GM12873 (cell line): ENCODE data around the gene MORC1.

Experiments used
- TF ChIP-seq, protein P1 (sequence below): IDR thresholded peaks from 2 replicates; pipeline ENCODE4 v1.5.1; 2012; ENCODE audit warnings: low read depth, mild to moderate bottlenecking, moderate library complexity, low read length, control low read depth; ENCODE audit not compliant: insufficient read depth; ENCODE audit errors: missing control alignments

The MORC1 gene

DNA sequence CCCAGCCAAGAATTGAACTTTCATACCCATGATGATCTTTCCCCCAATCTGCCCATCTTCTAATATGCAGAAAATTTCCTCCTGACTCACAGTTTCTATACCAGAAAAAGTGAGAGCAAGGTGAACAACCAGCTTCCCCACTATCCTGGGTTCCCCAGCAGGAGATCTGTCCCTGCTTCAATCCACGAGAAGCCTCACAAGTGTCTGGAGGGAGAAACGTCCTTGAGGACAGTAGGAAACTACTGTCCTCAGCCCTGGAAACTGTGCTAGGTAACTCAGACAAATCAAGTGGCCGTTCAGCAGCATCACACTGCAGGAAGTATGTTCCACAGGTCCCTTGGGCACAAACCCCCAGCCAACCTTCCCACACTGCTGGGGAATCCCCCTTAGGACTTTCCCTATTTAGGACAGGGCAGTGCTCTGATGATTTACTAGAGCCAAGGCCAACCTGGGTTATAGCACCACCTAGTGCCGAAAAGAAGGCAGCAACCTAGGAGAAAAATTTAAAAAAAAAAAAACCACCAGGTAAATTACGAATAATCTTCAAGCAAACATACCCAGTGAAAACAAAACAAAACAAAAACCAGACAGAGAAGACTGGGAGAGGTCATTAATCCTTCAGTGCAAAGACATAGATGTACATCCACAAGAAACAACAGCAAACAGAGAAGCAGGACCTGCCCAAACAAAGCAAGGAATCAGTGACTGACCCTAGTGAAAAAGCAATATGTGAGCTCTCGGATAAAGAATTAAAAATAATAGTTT lies 36.0 kb downstream of the MORC1 start:
- TF ChIP-seq, protein P1, sequence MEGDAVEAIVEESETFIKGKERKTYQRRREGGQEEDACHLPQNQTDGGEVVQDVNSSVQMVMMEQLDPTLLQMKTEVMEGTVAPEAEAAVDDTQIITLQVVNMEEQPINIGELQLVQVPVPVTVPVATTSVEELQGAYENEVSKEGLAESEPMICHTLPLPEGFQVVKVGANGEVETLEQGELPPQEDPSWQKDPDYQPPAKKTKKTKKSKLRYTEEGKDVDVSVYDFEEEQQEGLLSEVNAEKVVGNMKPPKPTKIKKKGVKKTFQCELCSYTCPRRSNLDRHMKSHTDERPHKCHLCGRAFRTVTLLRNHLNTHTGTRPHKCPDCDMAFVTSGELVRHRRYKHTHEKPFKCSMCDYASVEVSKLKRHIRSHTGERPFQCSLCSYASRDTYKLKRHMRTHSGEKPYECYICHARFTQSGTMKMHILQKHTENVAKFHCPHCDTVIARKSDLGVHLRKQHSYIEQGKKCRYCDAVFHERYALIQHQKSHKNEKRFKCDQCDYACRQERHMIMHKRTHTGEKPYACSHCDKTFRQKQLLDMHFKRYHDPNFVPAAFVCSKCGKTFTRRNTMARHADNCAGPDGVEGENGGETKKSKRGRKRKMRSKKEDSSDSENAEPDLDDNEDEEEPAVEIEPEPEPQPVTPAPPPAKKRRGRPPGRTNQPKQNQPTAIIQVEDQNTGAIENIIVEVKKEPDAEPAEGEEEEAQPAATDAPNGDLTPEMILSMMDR = peak; percentile 75

DNA sequence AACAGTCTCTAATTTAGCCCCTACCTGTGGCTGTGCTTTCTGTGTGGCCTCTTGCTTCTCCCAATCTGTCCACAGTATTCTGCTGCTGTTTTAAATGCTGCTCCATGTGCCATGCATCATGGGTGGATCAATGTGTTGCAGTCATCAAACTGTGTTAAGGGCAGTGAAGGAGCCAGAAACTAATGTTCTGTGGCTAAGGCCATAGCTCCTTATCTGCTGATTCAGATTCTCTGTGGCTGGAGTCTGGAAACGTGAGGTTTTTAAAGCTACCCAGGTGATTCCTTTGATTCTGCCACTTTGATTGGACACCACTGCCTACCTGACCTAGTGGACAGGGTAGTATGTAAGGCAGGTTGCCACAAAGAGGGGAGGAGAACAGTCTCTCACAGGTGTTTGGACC lies 44.8 kb downstream of the MORC1 start:
- TF ChIP-seq, protein P1 = no peak

GRCh38 chr3:109072194-109072593 lies 45.7 kb downstream of the MORC1 start:
- TF ChIP-seq, protein P1 = no peak

GRCh38 chr3:109071350-109072142 lies 46.4 kb downstream of the MORC1 start:
- TF ChIP-seq, protein P1 = no peak

GRCh38 chr3:109070211-109070610 lies 47.7 kb downstream of the MORC1 start:
- TF ChIP-seq, protein P1 = no peak

DNA sequence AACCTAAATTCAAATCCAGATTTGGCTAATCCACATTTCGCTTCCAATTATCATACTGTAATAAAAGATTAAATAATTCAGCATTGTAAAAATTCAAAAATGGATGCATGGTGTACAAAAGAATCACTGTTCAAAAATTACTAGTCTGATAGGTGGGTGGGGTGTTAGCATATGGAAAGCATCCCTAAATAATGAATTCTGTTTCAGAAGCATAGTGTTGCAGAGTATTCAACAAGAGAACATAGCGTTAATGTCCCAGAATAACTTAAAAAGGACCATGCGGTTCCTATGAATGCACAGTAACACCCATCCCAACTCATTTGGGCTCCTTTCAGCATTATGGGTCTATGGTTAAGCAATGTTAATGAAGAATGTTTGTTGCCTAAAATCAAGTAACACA lies 51.1 kb downstream of the MORC1 start:
- TF ChIP-seq, protein P1 = no peak

DNA sequence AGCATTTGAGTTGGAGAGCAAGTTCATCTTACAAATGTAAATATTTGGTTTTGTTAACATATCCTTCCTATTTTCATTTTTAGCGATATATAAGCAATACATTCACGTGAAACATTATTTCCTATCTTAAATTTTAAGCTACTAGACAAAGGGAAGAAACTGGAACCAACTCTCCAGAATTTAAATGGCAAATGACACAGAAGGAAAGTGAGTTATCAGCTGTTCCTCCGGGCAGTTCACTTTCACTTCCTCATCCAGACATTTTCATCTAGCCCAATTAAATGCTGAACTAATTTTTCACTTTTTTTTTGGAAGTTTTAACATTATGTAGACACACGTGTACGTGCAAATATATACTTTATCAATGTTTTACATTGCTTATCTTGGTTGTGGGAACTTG lies 58.7 kb downstream of the MORC1 start:
- TF ChIP-seq, protein P1 = no peak
